ENCODE data around the gene CLEC10A. TPM values are rescaled to one million over a fixed set of nuclear protein-coding genes. Genes with fewer than 3 reads are reported as not detected.
"Not testable (repeated sequence)": the region's sequence is repeated elsewhere in the genome, so short reads cannot be mapped to it uniquely, and the experiment has no call there.

CLEC10A gene
- total RNA-seq, 4 donors from 2014 or later, result 3.0 to 14.0 (median 13.1) TPM

DNA sequence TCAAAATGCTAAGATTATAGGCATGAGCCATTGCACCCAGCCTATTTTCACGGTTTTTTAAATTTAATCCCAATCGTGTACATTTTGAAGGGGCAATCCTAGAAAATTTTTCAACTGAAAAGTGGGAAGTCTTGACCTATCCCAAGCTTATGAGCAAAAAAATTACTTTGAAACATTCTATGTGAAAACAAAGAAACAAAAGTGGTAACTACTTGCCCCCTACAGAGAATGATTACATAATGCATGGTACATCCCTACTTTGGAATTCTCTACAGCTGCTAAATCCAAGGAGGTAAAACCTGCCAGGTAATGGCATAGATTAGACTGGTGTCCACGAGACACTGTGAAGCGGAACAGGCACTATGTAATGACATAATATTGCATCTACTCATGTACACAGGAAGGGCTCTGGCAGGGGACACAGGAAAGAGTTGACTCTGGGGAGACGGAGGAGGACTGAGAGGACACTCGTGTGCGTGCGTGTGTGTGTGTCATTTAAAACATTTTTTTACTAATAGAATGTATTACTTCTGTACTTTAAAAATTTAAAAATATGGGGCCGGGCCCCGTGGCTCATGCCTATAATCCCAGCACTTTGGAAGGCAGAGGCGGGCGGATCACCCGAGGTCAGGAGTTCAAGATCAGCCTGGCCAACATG lies 18.9 kb upstream of the CLEC10A start:
- Histone ChIP-seq H3K4me3 (no peak overlapping the region), H3K36me3 (no peaks in the 10 kb centered on the region), H3K27me3 (peaks cover 0 to 45% (median 0%) of the 10 kb centered on the region in 4 donors), H3K27ac (replicated peaks in 1 of 4) (no peak overlapping the region), H3K4me1 (no peaks in the 10 kb centered on the region), H3K9me3 (no peaks in the 10 kb centered on the region)
- no peak for DNase-seq (ENCODE audit: extremely low spot score)
- 79% methylated on average over 13 of the region's 13 CpGs for WGBS
- intact Hi-C loops (cut with DNase I), result no loop called here
- TF ChIP-seq POLR2A (IDR thresholded peaks at IDR 0.05; ENCODE audit: low read depth), result no peak
- no peak for TF ChIP-seq POLR2AphosphoS5 (IDR thresholded peaks at IDR 0.05)

GRCh38 chr17:7097940-7098339 lies 17.9 kb upstream of the CLEC10A start:
- 57% methylated on average over 5 of the region's 5 CpGs for WGBS
- no peak for DNase-seq (ENCODE audit: extremely low spot score)
- no peaks in the 10 kb centered on the region for H3K36me3 ChIP-seq
- no peak overlapping the region for H3K27ac ChIP-seq (replicated peaks in 1 of 4)
- no peaks in the 10 kb centered on the region for H3K4me1 ChIP-seq
- no peak overlapping the region for H3K4me3 ChIP-seq
- no peaks in the 10 kb centered on the region for H3K9me3 ChIP-seq
- intact Hi-C loops (cut with DNase I), result no loop called here
- TF ChIP-seq POLR2AphosphoS5 (IDR thresholded peaks at IDR 0.05), result no peak
- no peak for TF ChIP-seq POLR2A (IDR thresholded peaks at IDR 0.05; ENCODE audit: low read depth)
- TF ChIP-seq, protein P1, sequence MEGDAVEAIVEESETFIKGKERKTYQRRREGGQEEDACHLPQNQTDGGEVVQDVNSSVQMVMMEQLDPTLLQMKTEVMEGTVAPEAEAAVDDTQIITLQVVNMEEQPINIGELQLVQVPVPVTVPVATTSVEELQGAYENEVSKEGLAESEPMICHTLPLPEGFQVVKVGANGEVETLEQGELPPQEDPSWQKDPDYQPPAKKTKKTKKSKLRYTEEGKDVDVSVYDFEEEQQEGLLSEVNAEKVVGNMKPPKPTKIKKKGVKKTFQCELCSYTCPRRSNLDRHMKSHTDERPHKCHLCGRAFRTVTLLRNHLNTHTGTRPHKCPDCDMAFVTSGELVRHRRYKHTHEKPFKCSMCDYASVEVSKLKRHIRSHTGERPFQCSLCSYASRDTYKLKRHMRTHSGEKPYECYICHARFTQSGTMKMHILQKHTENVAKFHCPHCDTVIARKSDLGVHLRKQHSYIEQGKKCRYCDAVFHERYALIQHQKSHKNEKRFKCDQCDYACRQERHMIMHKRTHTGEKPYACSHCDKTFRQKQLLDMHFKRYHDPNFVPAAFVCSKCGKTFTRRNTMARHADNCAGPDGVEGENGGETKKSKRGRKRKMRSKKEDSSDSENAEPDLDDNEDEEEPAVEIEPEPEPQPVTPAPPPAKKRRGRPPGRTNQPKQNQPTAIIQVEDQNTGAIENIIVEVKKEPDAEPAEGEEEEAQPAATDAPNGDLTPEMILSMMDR (IDR thresholded peaks at IDR 0.05), result no peak
- no peak for TF ChIP-seq EP300 (IDR thresholded peaks at IDR 0.05)
- H3K27me3 ChIP-seq, result peaks cover 0 to 41% (median 0%) of the 10 kb centered on the region in 4 donors

DNA sequence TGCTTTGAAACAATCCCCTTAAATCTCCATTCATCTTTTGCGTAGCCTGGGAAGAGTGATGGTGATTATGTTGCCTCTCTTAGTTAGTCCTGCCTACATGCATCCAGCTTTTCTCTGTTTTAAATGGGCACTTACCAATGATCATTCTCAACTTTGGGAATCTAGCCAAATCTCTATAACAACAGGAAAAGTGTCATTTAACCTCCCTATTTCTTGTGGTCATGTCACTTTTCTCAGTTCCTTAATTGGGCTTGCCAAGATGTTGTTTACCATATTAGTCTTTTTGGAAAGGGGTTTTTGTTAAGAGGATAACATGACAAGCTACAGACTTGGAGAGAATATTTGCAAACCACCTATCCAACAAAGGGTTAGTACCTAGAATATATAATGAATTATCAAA lies 15.6 kb upstream of the CLEC10A start:
- TF ChIP-seq POLR2A (IDR thresholded peaks at IDR 0.05; ENCODE audit: low read depth) (no peak), POLR2AphosphoS5 (IDR thresholded peaks at IDR 0.05) (no peak), EP300 (IDR thresholded peaks at IDR 0.05) (no peak)
- TF ChIP-seq, protein P1 (IDR thresholded peaks at IDR 0.05), result no peak
- Histone ChIP-seq H3K27me3 (peaks cover 0 to 25% (median 0%) of the 10 kb centered on the region in 4 donors), H3K4me3 (no peak overlapping the region), H3K36me3 (no peaks in the 10 kb centered on the region), H3K4me1 (no peaks in the 10 kb centered on the region), H3K27ac (replicated peaks in 1 of 4) (no peak overlapping the region), H3K9me3 (no peaks in the 10 kb centered on the region)
- intact Hi-C loops (cut with DNase I), result no loop called here
- no peak for DNase-seq (ENCODE audit: extremely low spot score)
- 90% methylated on average over 1 of the region's 1 CpG for WGBS

DNA sequence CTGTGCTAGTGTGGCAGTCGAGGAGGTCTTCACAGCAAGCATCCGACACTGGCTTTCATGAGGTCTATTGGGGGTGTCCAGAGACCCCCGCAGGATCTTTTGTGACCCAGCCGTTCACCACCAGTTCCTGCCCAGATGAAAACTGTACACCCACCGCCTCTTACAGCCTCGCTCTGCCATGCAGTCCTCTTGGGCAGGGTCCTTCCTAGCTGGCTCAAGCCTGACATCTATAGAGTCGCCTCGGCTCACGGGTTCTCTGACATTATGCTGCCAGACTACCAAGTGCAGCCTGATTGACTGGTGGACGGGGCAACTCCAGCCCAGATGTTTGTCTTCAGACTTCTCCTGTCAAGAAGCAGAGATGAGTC lies 14.6 kb upstream of the CLEC10A start:
- Histone ChIP-seq H3K4me1 (no peaks in the 10 kb centered on the region), H3K4me3 (no peak overlapping the region), H3K9me3 (no peaks in the 10 kb centered on the region), H3K27me3 (peaks cover 0 to 26% (median 0%) of the 10 kb centered on the region in 4 donors), H3K27ac (replicated peaks in 1 of 4) (no peak overlapping the region), H3K36me3 (no peaks in the 10 kb centered on the region)
- no peak for TF ChIP-seq POLR2A (IDR thresholded peaks at IDR 0.05; ENCODE audit: low read depth)
- no peak for TF ChIP-seq POLR2AphosphoS5 (IDR thresholded peaks at IDR 0.05)
- TF ChIP-seq, protein P1 (IDR thresholded peaks at IDR 0.05), result no peak
- no peak for TF ChIP-seq EP300 (IDR thresholded peaks at IDR 0.05)
- intact Hi-C loops (cut with DNase I), result no loop called here
- DNase-seq (ENCODE audit: extremely low spot score), result no peak
- WGBS, result 69% methylated on average over 3 of the region's 10 CpGs

- DNase-seq (ENCODE audit: extremely low spot score), result not testable (repeated sequence)
These were observed 11.4 kb upstream of the CLEC10A start for GRCh38 chr17:7091311-7092005.

GRCh38 chr17:7089570-7089969 lies 9.5 kb upstream of the CLEC10A start:
- H3K4me1 ChIP-seq; H3K4me3 ChIP-seq; H3K9me3 ChIP-seq; H3K36me3 ChIP-seq; intact Hi-C loops (cut with DNase I); H3K27ac ChIP-seq (replicated peaks in 1 of 4); DNase-seq (ENCODE audit: extremely low spot score): not testable (repeated sequence)
- 94% methylated on average over 6 of the region's 6 CpGs for WGBS
- H3K27me3 ChIP-seq, result peaks cover 0 to 33% (median 0%) of the 10 kb centered on the region in 4 donors

More at GRCh38 chr17:7091311-7092005, 11.4 kb upstream of the CLEC10A start:
- intact Hi-C loops (cut with DNase I); H3K27ac ChIP-seq (replicated peaks in 1 of 4); H3K4me1 ChIP-seq; H3K36me3 ChIP-seq; H3K9me3 ChIP-seq; H3K4me3 ChIP-seq: not testable (repeated sequence)
- H3K27me3 ChIP-seq, result peaks cover 0 to 31% (median 0%) of the 10 kb centered on the region in 4 donors
- WGBS, result 71% methylated on average over 23 of the region's 28 CpGs

- H3K9me3 ChIP-seq; H3K36me3 ChIP-seq; intact Hi-C loops (cut with DNase I); H3K27ac ChIP-seq (replicated peaks in 1 of 4); DNase-seq (ENCODE audit: extremely low spot score); H3K4me1 ChIP-seq; H3K4me3 ChIP-seq: not testable (repeated sequence)
- H3K27me3 ChIP-seq, result peaks cover 0 to 32% (median 0%) of the 10 kb centered on the region in 4 donors
- WGBS, result 78% methylated on average over 4 of the region's 4 CpGs
These were observed 8.4 kb upstream of the CLEC10A start for GRCh38 chr17:7088442-7088841.
